Stimulated activated naive CD8-positive, alpha-beta T cell treated with anti-CD3 and anti-CD28 coated beads, Interleukin-15, Interleukin-2, amounts not matched to agents 100 ng/mL and 50 ng/mL, for 24 hours (primary cell): Measurements from ENCODE around the gene CDK6.

ENCODE experiments used
- H3K27ac Mint-ChIP-seq: one replicate; pipeline ENCODE4 v1.8.0; 2021; ENCODE audit warnings: mild to moderate bottlenecking, mixed read lengths
- H3K27me3 Mint-ChIP-seq: one replicate; pipeline ENCODE4 v1.8.0; 2021; ENCODE audit warnings: mixed read lengths
- H3K36me3 Mint-ChIP-seq: one replicate; pipeline ENCODE4 v1.8.0; 2021; ENCODE audit warnings: low read depth, mixed read lengths
- H3K4me1 Mint-ChIP-seq: one replicate; pipeline ENCODE4 v1.8.0; 2021; ENCODE audit warnings: low read depth, mixed read lengths
- H3K4me3 Mint-ChIP-seq: one replicate; pipeline ENCODE4 v1.8.0; 2021; ENCODE audit warnings: mild to moderate bottlenecking, mixed read lengths
- H3K9me3 Mint-ChIP-seq: one replicate; pipeline ENCODE4 v1.8.0; 2021; ENCODE audit warnings: mixed read lengths

Gene CDK6

GRCh38 chr7:92702535-92702934 is 133.8 kb downstream of the CDK6 start:
- Mint-ChIP-seq H3K27me3 (no peaks in the 10 kb centered on the region), H3K4me3 (no peak overlapping the region), H3K36me3 (peaks cover 63% of the 10 kb centered on the region), H3K4me1 (peaks cover 30% of the 10 kb centered on the region), H3K27ac (no peak overlapping the region), H3K9me3 (no peaks in the 10 kb centered on the region)

- Mint-ChIP-seq H3K4me1 (peaks cover 29% of the 10 kb centered on the region), H3K27ac (peak overlapping the region; percentile 50), H3K9me3 (no peaks in the 10 kb centered on the region), H3K4me3 (no peak overlapping the region), H3K36me3 (peaks cover 60% of the 10 kb centered on the region), H3K27me3 (no peaks in the 10 kb centered on the region)
Observed at GRCh38 chr7:92699966-92700514, 136.3 kb downstream of the CDK6 start.

- no peaks in the 10 kb centered on the region for H3K9me3 Mint-ChIP-seq
- no peak overlapping the region for H3K4me3 Mint-ChIP-seq
- H3K27ac Mint-ChIP-seq, result no peak overlapping the region
- H3K4me1 Mint-ChIP-seq, result peaks cover 34% of the 10 kb centered on the region
- peaks cover 60% of the 10 kb centered on the region for H3K36me3 Mint-ChIP-seq
- no peaks in the 10 kb centered on the region for H3K27me3 Mint-ChIP-seq
Observed at GRCh38 chr7:92699560-92699959, 136.8 kb downstream of the CDK6 start.

- no peaks in the 10 kb centered on the region for H3K27me3 Mint-ChIP-seq
- H3K27ac Mint-ChIP-seq, result no peak overlapping the region
- peaks cover 40% of the 10 kb centered on the region for H3K4me1 Mint-ChIP-seq
- H3K4me3 Mint-ChIP-seq, result no peak overlapping the region
- H3K9me3 Mint-ChIP-seq, result no peaks in the 10 kb centered on the region
- H3K36me3 Mint-ChIP-seq, result peaks cover 64% of the 10 kb centered on the region
Observed at GRCh38 chr7:92698237-92698841, 138.0 kb downstream of the CDK6 start.

GRCh38 chr7:92697414-92697813 is 139.0 kb downstream of the CDK6 start:
- no peak overlapping the region for H3K27ac Mint-ChIP-seq
- no peaks in the 10 kb centered on the region for H3K9me3 Mint-ChIP-seq
- H3K36me3 Mint-ChIP-seq, result peaks cover 64% of the 10 kb centered on the region
- H3K27me3 Mint-ChIP-seq, result no peaks in the 10 kb centered on the region
- H3K4me3 Mint-ChIP-seq, result no peak overlapping the region
- peaks cover 49% of the 10 kb centered on the region for H3K4me1 Mint-ChIP-seq

GRCh38 chr7:92697012-92697411 is 139.4 kb downstream of the CDK6 start:
- no peak overlapping the region for H3K27ac Mint-ChIP-seq
- no peak overlapping the region for H3K4me3 Mint-ChIP-seq
- peaks cover 53% of the 10 kb centered on the region for H3K4me1 Mint-ChIP-seq
- no peaks in the 10 kb centered on the region for H3K27me3 Mint-ChIP-seq
- peaks cover 63% of the 10 kb centered on the region for H3K36me3 Mint-ChIP-seq
- no peaks in the 10 kb centered on the region for H3K9me3 Mint-ChIP-seq

GRCh38 chr7:92696584-92696983 is 139.8 kb downstream of the CDK6 start:
- H3K4me3 Mint-ChIP-seq, result no peak overlapping the region
- H3K9me3 Mint-ChIP-seq, result no peaks in the 10 kb centered on the region
- peaks cover 60% of the 10 kb centered on the region for H3K36me3 Mint-ChIP-seq
- peaks cover 57% of the 10 kb centered on the region for H3K4me1 Mint-ChIP-seq
- H3K27me3 Mint-ChIP-seq, result no peaks in the 10 kb centered on the region
- no peak overlapping the region for H3K27ac Mint-ChIP-seq

- H3K27me3 Mint-ChIP-seq, result no peaks in the 10 kb centered on the region
- peaks cover 64% of the 10 kb centered on the region for H3K4me1 Mint-ChIP-seq
- no peaks in the 10 kb centered on the region for H3K9me3 Mint-ChIP-seq
- peaks cover 54% of the 10 kb centered on the region for H3K36me3 Mint-ChIP-seq
- H3K27ac Mint-ChIP-seq, result peak overlapping the region; percentile 41
- peak overlapping the region; percentile 40 for H3K4me3 Mint-ChIP-seq
Observed at GRCh38 chr7:92695308-92696261, 140.8 kb downstream of the CDK6 start.

- no peaks in the 10 kb centered on the region for H3K9me3 Mint-ChIP-seq
- peaks cover 61% of the 10 kb centered on the region for H3K36me3 Mint-ChIP-seq
- H3K4me3 Mint-ChIP-seq, result no peak overlapping the region
- H3K27ac Mint-ChIP-seq, result no peak overlapping the region
- no peaks in the 10 kb centered on the region for H3K27me3 Mint-ChIP-seq
- H3K4me1 Mint-ChIP-seq, result peaks cover 74% of the 10 kb centered on the region
Observed at GRCh38 chr7:92694211-92694610, 142.2 kb downstream of the CDK6 start.

GRCh38 chr7:92693519-92693918 is 142.9 kb downstream of the CDK6 start:
- peak overlapping the region; percentile 38 for H3K27ac Mint-ChIP-seq

GRCh38 chr7:92691578-92691977 is 144.8 kb downstream of the CDK6 start:
- H3K27ac Mint-ChIP-seq, result peak overlapping the region; percentile 75
- H3K36me3 Mint-ChIP-seq, result peaks cover 74% of the 10 kb centered on the region
- H3K4me3 Mint-ChIP-seq, result no peak overlapping the region
- H3K27me3 Mint-ChIP-seq, result no peaks in the 10 kb centered on the region
- H3K9me3 Mint-ChIP-seq, result no peaks in the 10 kb centered on the region
- peaks cover 85% of the 10 kb centered on the region for H3K4me1 Mint-ChIP-seq

More at GRCh38 chr7:92693519-92693918, 142.9 kb downstream of the CDK6 start:
- Mint-ChIP-seq H3K9me3 (no peaks in the 10 kb centered on the region), H3K4me3 (no peak overlapping the region), H3K27me3 (no peaks in the 10 kb centered on the region), H3K4me1 (peaks cover 80% of the 10 kb centered on the region), H3K36me3 (peaks cover 67% of the 10 kb centered on the region)

GRCh38 chr7:92685136-92686042 is 151.0 kb downstream of the CDK6 start:
- Mint-ChIP-seq H3K9me3 (peaks cover 4% of the 10 kb centered on the region), H3K4me3 (peak overlapping the region; percentile 38), H3K27ac (peak overlapping the region; percentile 91), H3K36me3 (peaks cover 86% of the 10 kb centered on the region), H3K4me1 (peaks cover 94% of the 10 kb centered on the region), H3K27me3 (no peaks in the 10 kb centered on the region)

- Mint-ChIP-seq H3K36me3 (peaks cover 76% of the 10 kb centered on the region), H3K27me3 (no peaks in the 10 kb centered on the region), H3K27ac (peak overlapping the region; percentile 91), H3K4me3 (peak overlapping the region; percentile 38), H3K4me1 (peaks cover 89% of the 10 kb centered on the region), H3K9me3 (peaks cover 4% of the 10 kb centered on the region)
Observed at GRCh38 chr7:92684274-92684673, 152.1 kb downstream of the CDK6 start.

GRCh38 chr7:92682903-92683539 is 153.4 kb downstream of the CDK6 start:
- H3K27ac Mint-ChIP-seq, result peak overlapping the region; percentile 91
- H3K4me1 Mint-ChIP-seq, result peaks cover 91% of the 10 kb centered on the region
- H3K9me3 Mint-ChIP-seq, result peaks cover 4% of the 10 kb centered on the region
- H3K4me3 Mint-ChIP-seq, result peak overlapping the region; percentile 66
- H3K36me3 Mint-ChIP-seq, result peaks cover 77% of the 10 kb centered on the region
- no peaks in the 10 kb centered on the region for H3K27me3 Mint-ChIP-seq
